Glomerular endothelial cell (primary cell): ENCODE measurements around the gene RTCA. TPM values are rescaled to one million over a fixed set of nuclear protein-coding genes. Genes with fewer than 3 reads are reported as not detected.

Source experiments
- DNase-seq: peaks from one replicate; pipeline ENCODE4 v3.0.0-alpha.2; 2011; ENCODE audit warnings: low read depth, low spot score; ENCODE audit errors: extremely low read depth
- total RNA-seq: library from RNA; depleted of rRNA; stranded (reverse); fragments of >200 nt; gene quantifications from 2 replicates; pipeline ENCODE4 v1.2.3, GENCODE V29; 2015

Gene RTCA
- total RNA-seq, 1 donor from 2014 or later: 35.1 TPM

GRCh38 chr1:100340494-100340893 is 74.5 kb downstream of the RTCA start:
- DNase-seq: no peak

- no peak for DNase-seq
These were observed 76.3 kb downstream of the RTCA start for GRCh38 chr1:100342348-100342747.

Other genes starting within 250 kb of the RTCA start
- gene SASS6, start 133.3 kb upstream of the RTCA start, total RNA-seq: 1.2 and 1.9 TPM in 2 replicates
- gene TRMT13, start 133.1 kb upstream of the RTCA start, total RNA-seq: 9.0 and 50.5 TPM in 2 replicates
- gene LRRC39, start 88.0 kb upstream of the RTCA start, total RNA-seq: 0.53 TPM in 1 of 2 replicates, not detected in the other
- gene DBT, start 16.4 kb upstream of the RTCA start, total RNA-seq: 4.1 and 5.3 TPM in 2 replicates
- 8.6 and 11.8 TPM in 2 replicates for gene CDC14A, start 86.3 kb downstream of the RTCA start, total RNA-seq